ENCODE measurements around the gene BAD. TPM values are rescaled to one million over a fixed set of nuclear protein-coding genes. Genes with fewer than 3 reads are reported as not detected.

BAD gene
- total and polyA plus RNA-seq, 11 donors: 41.5 to 123 (median 58.5) TPM

DNA sequence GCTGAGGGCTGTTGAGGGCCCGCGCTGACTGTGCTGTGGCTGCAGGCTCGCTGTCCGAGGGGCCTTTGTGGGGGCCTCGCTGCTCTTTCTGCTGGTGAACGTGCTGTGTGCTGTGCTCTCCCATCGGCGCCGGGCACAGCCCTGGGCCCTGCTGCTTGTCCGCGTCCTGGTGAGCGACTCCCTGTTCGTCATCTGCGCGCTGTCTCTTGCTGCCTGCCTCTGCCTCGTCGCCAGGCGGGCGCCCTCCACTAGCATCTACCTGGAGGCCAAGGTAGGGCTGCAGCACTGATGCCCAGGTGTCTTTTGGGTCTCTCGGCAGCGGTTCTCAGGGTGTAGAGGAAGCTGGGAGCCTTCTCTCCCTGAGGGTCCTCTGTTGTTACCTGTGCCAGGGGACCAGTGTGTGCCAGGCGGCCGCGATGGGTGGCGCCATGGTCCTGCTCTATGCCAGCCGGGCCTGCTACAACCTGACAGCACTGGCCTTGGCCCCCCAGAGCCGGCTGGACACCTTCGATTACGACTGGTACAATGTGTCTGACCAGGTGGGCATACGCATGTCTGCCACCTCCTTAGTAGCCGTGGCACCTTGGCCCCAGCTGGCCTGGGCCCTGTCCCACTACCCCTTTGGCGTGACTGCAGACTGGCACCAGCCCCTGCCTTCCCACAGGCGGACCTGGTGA is 3.3 kb upstream of the BAD start:
- intact Hi-C loops (cut with DNase I): no loop called here
- 95 to 99% (median 96%) methylated on average over 23 to 33 of the region's 33 CpGs for WGBS, 4 donors

GRCh38 chr11:64286801-64287159 is 2.3 kb upstream of the BAD start:
- Histone ChIP-seq H3K4me3 (no peak overlapping the region), H3K4me1 (peaks cover 4 to 46% (median 24%) of the 10 kb centered on the region in 12 donors), H3K27me3 (peaks cover 8 to 18% (median 12%) of the 10 kb centered on the region in 9 donors), H3K27ac (no peak overlapping the region), H3K36me3 (peaks cover 0 to 14% (median 0%) of the 10 kb centered on the region in 9 donors), H3K9me3 (no peaks in the 10 kb centered on the region)
- 90 to 93% (median 92%) methylated on average over 9 of the region's 9 CpGs for WGBS, 4 donors
- peak in 1 of 5 donors; percentile 21 for DNase-seq
- no peak for ATAC-seq
- no peak for TF ChIP-seq CTCF (IDR thresholded peaks at IDR 0.05)
- no peak for TF ChIP-seq POLR2A (IDR thresholded peaks at IDR 0.05)
- intact Hi-C loops (cut with DNase I): no loop called here

More for the DNA sequence above, 3.3 kb upstream of the BAD start:
- Histone ChIP-seq H3K4me3 (no peak overlapping the region), H3K27me3 (peaks cover 18 to 28% (median 22%) of the 10 kb centered on the region in 9 donors), H3K9me3 (no peaks in the 10 kb centered on the region), H3K27ac (no peak overlapping the region), H3K4me1 (peaks cover 4 to 48% (median 30%) of the 10 kb centered on the region in 12 donors), H3K36me3 (peaks cover 0 to 6% (median 0%) of the 10 kb centered on the region in 9 donors)
- peak in 1 of 5 donors; percentile 18 for DNase-seq
- no peak for ATAC-seq
- TF ChIP-seq CTCF (IDR thresholded peaks at IDR 0.05) (no peak), POLR2A (IDR thresholded peaks at IDR 0.05) (no peak)

- intact Hi-C loops (cut with DNase I): loop anchor here in 4 of 10 donors (1.0 kb wide), 3 partner anchors 15 to 18 kb away; no protein-coding TSS in a partner anchor
Measured at GRCh38 chr11:64285885-64286800, 1.7 kb upstream of the BAD start.

More at GRCh38 chr11:64285885-64286800, 1.7 kb upstream of the BAD start:
- Histone ChIP-seq H3K4me1 (peaks cover 4 to 46% (median 23%) of the 10 kb centered on the region in 12 donors), H3K27ac (peak overlapping the region; percentile 94 to 99 (median 98)), H3K4me3 (peak overlapping the region; percentile 40 to 96 (median 78)), H3K27me3 (peaks cover 2 to 11% (median 7%) of the 10 kb centered on the region in 9 donors), H3K36me3 (peaks cover 0 to 14% (median 0%) of the 10 kb centered on the region in 9 donors), H3K9me3 (no peaks in the 10 kb centered on the region)
- peak in 1 of 4 donors; percentile 1 for ATAC-seq
- WGBS, 4 donors: 27 to 61% (median 29%) methylated on average over 17 to 40 of the region's 40 CpGs
- no peak for DNase-seq
- no peak for TF ChIP-seq POLR2A (IDR thresholded peaks at IDR 0.05)
- no peak for TF ChIP-seq CTCF (IDR thresholded peaks at IDR 0.05)

Data from heart left ventricle (tissue), 16 donors.